Bronchial epithelial cell (primary cell): ENCODE measurements around the gene DOCK9. TPM values are rescaled to one million over a fixed set of nuclear protein-coding genes. Genes with fewer than 3 reads are reported as not detected.

Experiments used
- DNase-seq: peaks from one replicate; pipeline ENCODE4 v3.0.0-alpha.2; 2010; ENCODE audit warnings: low read depth
- FAIRE-seq: peaks from 2 replicates; lab custom pipeline; 2011; peaks lifted over from hg19 to GRCh38; lab: Jason Lieb, UNC
- H3K27me3 ChIP-seq: 2 replicates; pipeline ENCODE4 v1.5.1; 2011; ENCODE audit warnings: low read length; ENCODE audit not compliant: control insufficient read depth, insufficient read depth
- H3K36me3 ChIP-seq: 2 replicates; pipeline ENCODE4 v1.5.1; 2011; ENCODE audit warnings: low read length; ENCODE audit not compliant: control insufficient read depth, insufficient read depth
- H3K4me3 ChIP-seq: 2 replicates; pipeline ENCODE4 v1.5.1; 2011; ENCODE audit warnings: mild to moderate bottlenecking, low read depth, low read length, control low read depth
- total RNA-seq: library from RNA; depleted of rRNA; stranded (reverse); fragments of >200 nt; gene quantifications from 2 replicates; pipeline ENCODE4 v1.2.1, GENCODE V29; 2014
- TF ChIP-seq, protein P1 (sequence below): IDR thresholded peaks from 2 replicates; pipeline ENCODE4 v1.5.1; 2011; ENCODE audit warnings: mild to moderate bottlenecking, moderate library complexity, low read length, control low read depth, inconsistent platforms; ENCODE audit not compliant: insufficient read depth, severe bottlenecking

Gene DOCK9
- total RNA-seq, 1 donor from 2014 or later: 72.9 TPM

DNA sequence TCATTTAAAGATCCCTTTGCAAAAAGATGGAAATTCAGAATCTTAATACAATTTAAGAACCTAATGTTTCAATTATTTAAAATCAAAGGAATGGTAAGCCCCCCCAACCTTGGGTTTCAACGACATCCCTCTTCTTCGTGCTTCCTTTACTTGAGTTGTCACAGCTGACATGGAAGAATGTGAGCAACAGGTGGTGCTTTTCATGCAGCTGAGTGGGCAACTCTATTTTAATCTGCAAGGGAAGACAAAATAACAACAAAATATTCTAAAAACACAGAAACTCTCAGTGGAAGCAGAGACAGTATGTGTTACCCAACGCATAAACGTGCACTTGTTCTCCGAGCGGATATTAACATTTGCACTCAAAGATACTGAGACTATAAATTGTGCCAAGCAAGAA lies 92.3 kb downstream of the DOCK9 start:
- FAIRE-seq (no peak), DNase-seq (no peak)
- Histone ChIP-seq H3K4me3 (no peak overlapping the region), H3K36me3 (peaks cover 22% of the 10 kb centered on the region), H3K27me3 (no peaks in the 10 kb centered on the region)
- TF ChIP-seq, protein P1, sequence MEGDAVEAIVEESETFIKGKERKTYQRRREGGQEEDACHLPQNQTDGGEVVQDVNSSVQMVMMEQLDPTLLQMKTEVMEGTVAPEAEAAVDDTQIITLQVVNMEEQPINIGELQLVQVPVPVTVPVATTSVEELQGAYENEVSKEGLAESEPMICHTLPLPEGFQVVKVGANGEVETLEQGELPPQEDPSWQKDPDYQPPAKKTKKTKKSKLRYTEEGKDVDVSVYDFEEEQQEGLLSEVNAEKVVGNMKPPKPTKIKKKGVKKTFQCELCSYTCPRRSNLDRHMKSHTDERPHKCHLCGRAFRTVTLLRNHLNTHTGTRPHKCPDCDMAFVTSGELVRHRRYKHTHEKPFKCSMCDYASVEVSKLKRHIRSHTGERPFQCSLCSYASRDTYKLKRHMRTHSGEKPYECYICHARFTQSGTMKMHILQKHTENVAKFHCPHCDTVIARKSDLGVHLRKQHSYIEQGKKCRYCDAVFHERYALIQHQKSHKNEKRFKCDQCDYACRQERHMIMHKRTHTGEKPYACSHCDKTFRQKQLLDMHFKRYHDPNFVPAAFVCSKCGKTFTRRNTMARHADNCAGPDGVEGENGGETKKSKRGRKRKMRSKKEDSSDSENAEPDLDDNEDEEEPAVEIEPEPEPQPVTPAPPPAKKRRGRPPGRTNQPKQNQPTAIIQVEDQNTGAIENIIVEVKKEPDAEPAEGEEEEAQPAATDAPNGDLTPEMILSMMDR: no peak

DNA sequence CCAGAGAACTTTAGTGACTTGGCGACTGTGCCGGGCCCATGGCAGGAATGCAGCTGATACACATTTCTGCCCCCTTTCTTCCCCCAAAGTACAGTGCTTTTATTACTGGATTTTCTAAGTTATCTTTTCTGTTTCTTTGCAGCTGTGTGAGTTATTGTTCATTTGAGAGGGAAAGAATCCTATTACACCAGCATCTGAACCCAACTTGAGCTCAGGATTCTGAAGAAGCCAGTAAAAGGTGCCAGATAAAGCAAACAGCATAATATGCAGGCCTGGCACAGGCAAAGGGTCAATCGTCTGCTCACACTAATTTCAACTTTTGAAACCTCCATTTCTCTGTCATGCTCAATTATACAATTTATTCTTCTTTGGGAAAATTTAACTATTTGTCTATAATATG lies 93.9 kb downstream of the DOCK9 start:
- no peak for FAIRE-seq
- Histone ChIP-seq H3K27me3 (no peaks in the 10 kb centered on the region), H3K4me3 (no peak overlapping the region), H3K36me3 (peaks cover 26% of the 10 kb centered on the region)
- TF ChIP-seq, protein P1: no peak
- no peak for DNase-seq

DNA sequence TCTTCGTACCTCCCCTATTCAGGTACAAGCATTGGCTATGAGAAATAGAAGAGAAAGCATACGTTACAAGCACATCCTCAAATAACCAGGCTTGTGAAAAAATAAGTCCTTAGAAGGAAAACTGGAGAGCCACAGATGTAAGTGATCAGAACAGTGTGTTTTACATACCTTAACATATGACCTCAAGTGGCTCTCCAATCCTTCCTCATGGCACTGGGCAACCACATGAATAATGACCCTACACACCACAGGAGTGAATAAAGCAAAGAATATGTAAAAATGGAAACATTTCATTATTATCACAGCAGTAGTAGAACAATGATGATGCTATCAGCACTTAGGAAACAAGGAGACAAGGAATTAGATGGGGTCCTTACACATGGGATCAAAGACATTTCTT lies 96.5 kb downstream of the DOCK9 start:
- H3K4me3 ChIP-seq: no peak overlapping the region
- peaks cover 20% of the 10 kb centered on the region for H3K36me3 ChIP-seq
- TF ChIP-seq, protein P1: no peak

GRCh38 chr13:98880677-98881076 lies 97.2 kb downstream of the DOCK9 start:
- no peak for FAIRE-seq
- H3K4me3 ChIP-seq: no peak overlapping the region
- peaks cover 21% of the 10 kb centered on the region for H3K36me3 ChIP-seq
- H3K27me3 ChIP-seq: no peaks in the 10 kb centered on the region
- TF ChIP-seq, protein P1: no peak
- no peak for DNase-seq

More for the DNA sequence above, 96.5 kb downstream of the DOCK9 start:
- no peaks in the 10 kb centered on the region for H3K27me3 ChIP-seq
- no peak for FAIRE-seq
- no peak for DNase-seq

DNA sequence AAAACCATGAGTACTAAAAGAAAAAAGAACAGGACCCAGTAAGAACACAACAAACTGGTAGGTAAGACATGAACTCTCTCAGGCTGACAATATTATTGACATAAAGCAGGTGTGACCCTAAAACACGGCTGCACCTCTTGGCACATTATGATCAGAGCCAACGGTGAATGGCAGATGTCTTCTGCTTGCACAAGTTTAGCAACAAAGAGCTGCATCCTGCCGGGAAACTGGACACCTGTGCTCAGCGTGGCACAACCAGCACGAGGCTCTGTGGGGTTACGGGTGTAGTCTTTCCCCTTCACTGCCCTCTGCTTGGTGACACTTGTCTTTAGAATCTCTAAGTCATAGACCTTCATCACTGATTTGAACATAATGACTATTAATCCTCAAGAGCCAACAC lies 97.9 kb downstream of the DOCK9 start:
- DNase-seq (no peak), FAIRE-seq (no peak)
- TF ChIP-seq, protein P1: no peak
- no peak overlapping the region for H3K4me3 ChIP-seq
- H3K36me3 ChIP-seq: peaks cover 19% of the 10 kb centered on the region
- H3K27me3 ChIP-seq: no peaks in the 10 kb centered on the region

DNA sequence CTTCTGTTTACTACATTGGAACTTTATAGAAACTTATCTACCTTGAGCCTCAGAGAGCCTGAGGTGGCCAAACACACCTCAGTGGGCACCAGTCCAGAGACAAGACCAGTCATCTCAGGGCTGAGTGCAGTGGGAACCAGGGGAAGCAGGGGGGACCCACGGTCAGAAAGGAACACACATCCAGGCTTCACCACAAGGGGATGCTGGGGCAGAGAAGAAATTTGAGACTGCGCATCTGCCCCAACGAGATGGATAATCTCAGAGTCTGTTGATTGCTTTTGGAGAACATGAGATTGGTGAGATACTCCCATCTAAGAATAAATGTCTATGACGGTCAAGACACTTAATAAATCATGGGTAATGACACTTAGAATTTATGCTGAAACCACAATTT lies 98.7 kb downstream of the DOCK9 start:
- no peak for FAIRE-seq
- H3K36me3 ChIP-seq: peaks cover 23% of the 10 kb centered on the region

More for the DNA sequence above, 98.7 kb downstream of the DOCK9 start:
- DNase-seq: no peak
- no peak overlapping the region for H3K4me3 ChIP-seq
- TF ChIP-seq, protein P1: no peak
- no peaks in the 10 kb centered on the region for H3K27me3 ChIP-seq
